Endothelial cell of umbilical vein (primary cell): Measurements from ENCODE around the gene TMEM176A.

Experiments
- CTCF ChIP-seq, 2 donors: IDR thresholded peaks; 1 replicate in 1 of 2; 2 replicates in 1 of 2; pipeline ENCODE4 v1.5.1; 2011; ENCODE audit warnings: low read length in 2 of 2, mild to moderate bottlenecking in 2 of 2, moderate library complexity in 2 of 2, control low read depth in 1 of 2, inconsistent platforms in 1 of 2, low read depth in 1 of 2; ENCODE audit not compliant: insufficient read depth in 1 of 2; ENCODE audit errors: extremely low read depth in 1 of 2
- JUN ChIP-seq: IDR thresholded peaks from 2 replicates; pipeline ENCODE4 v1.6.1; 2011; ENCODE audit warnings: borderline replicate concordance, low read depth; ENCODE audit not compliant: insufficient read length, insufficient read depth

- no peak for TF ChIP-seq CTCF (IDR thresholded peaks at IDR 0.05; ENCODE audit: extremely low read depth in 1 of 2, insufficient read depth in 1 of 2, low read depth in 1 of 2, low read length in 2 of 2)
- no peak for TF ChIP-seq JUN
These were observed 53.8 kb downstream of the TMEM176A start for GRCh38 chr7:150854066-150855000.
